ENCODE measurements around the gene OBP2B. TPM values are rescaled to one million over a fixed set of nuclear protein-coding genes. Genes with fewer than 3 reads are reported as not detected.

The OBP2B gene
- total and polyA plus RNA-seq, 2 experiments from 2014 or later: not detected

DNA sequence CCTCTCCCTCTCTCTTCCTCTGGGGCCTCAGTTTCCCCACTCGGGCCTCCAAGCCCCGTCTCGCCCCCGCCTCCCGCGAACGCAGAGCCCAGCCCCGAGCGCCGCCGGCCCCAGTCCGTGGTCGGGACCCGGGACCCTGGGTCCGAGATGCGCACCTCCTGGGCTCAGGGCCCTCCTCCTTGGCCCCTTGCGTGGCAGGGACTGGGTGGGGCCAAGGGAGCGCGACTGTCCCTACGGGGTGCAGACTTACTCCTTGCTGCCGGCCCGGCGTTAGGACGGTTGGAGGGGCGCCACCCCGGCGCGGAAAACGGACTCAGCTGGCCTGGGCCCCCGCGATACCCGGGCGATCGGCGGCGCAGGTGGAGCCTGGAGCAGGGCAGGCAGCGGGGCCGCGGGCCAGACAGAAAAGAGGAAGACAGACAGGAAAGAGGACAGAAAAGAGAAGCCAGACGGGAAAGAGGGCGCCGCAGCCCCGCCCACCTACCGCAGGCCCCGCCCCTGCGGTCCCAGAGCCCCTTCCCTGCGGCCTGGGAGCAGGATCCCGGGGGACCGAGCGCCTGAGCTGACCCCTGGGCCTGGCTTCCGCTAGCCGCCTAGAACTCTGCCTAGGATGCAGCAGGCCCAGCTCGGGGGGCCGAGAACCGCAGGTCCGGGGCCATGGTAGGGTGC is 45.4 kb downstream of the OBP2B start, which contains the start of gene GBGT1:
GBGT1 (minus strand) TSS at position 411 of the 669 bp plus-strand sequence. CDS start 1,502 bp downstream, outside the sequence.
- H3K79me2 ChIP-seq (ENCODE audit: insufficient read depth): no peaks in the 10 kb centered on the region
- in situ Hi-C loops (cut with MboI): no loop called here
- no peaks in the 10 kb centered on the region for H3K36me3 ChIP-seq (ENCODE audit: low read depth)
- H3K27ac ChIP-seq: no peak within 1 kb of the TSS
- peak within 1 kb of the TSS; percentile 97 for H2AFZ ChIP-seq
- DNase-seq: peak; percentile 53
- no peaks in the 10 kb centered on the region for H3K9me3 ChIP-seq (ENCODE audit: low read depth)
- no peak for TF ChIP-seq EZH2 (IDR thresholded peaks at IDR 0.05; ENCODE audit: insufficient read depth, poor library complexity, severe bottlenecking)
- no peak for TF ChIP-seq EZH2phosphoT487 (IDR thresholded peaks at IDR 0.05; ENCODE audit: insufficient read depth, low read depth)
- H3K27me3 ChIP-seq (replicated peaks; ENCODE audit: insufficient read depth): no peaks in the 10 kb centered on the region
- peak within 1 kb of the TSS; percentile 80 for H3K9ac ChIP-seq
- H3K4me3 ChIP-seq: peak within 1 kb of the TSS; percentile 84
- WGBS, 2 experiments (ENCODE audit: low coverage in 1 of 2, low lambda C conversion rate in 2 of 2, missing lambda C conversion rate in 2 of 2): 1 to 2% methylated on average over 35 to 42 of the region's 56 CpGs
- peak within 1 kb of the TSS; percentile 86 for H3K4me2 ChIP-seq (ENCODE audit: unreplicated experiment)
- H3F3A ChIP-seq (ENCODE audit: insufficient read depth): no peaks in the 10 kb centered on the region
- H4K20me1 ChIP-seq (ENCODE audit: insufficient read depth): no peaks in the 10 kb centered on the region
- no peaks in the 10 kb centered on the region for H3K9me2 ChIP-seq (ENCODE audit: insufficient read depth)
- H3K4me1 ChIP-seq (ENCODE audit: insufficient read depth): no peaks in the 10 kb centered on the region

DNA sequence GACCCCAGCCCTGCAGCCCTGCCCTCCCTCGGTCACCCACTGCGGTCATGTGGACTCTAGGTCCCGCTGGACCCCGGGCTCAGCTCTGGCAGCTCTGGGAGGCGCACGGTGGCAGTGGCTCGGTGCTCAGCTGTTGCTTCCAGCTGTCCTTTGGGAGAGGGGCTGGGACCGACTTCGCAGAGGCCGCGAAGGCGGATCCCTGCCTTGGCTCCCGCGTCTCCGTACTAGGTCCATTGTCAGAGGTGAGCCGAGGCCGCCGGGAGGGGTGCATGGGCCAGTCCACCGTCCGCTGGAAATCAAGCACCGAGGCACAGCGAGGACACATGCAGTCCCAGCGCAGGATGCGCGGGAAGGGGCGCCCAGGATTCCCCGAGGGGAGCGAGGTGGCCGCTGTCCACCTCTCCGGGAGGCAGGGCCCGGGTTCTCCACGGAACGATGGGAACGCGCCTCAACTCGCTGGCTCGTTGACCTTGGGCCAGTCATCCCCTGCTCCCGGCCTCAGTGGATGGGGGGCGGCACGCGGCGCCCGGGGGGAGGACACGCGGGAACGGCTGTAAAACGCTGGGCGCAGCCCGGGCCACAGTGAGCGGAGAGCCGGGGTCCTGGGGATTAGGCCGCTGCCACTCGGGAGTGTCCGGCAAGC is 46.1 kb downstream of the OBP2B start:
- 57 to 61% methylated on average over 19 to 29 of the region's 54 CpGs for WGBS, 2 experiments (ENCODE audit: low coverage in 1 of 2, low lambda C conversion rate in 2 of 2, missing lambda C conversion rate in 2 of 2)
- H3K4me3 ChIP-seq: peak overlapping the region; percentile 84
- TF ChIP-seq EZH2 (IDR thresholded peaks at IDR 0.05; ENCODE audit: insufficient read depth, poor library complexity, severe bottlenecking) (no peak), EZH2phosphoT487 (IDR thresholded peaks at IDR 0.05; ENCODE audit: insufficient read depth, low read depth) (no peak)
- peak overlapping the region; percentile 97 for H2AFZ ChIP-seq
- no peaks in the 10 kb centered on the region for H4K20me1 ChIP-seq (ENCODE audit: insufficient read depth)
- H3K79me2 ChIP-seq (ENCODE audit: insufficient read depth): no peaks in the 10 kb centered on the region
- no peaks in the 10 kb centered on the region for H3K4me1 ChIP-seq (ENCODE audit: insufficient read depth)
- no peaks in the 10 kb centered on the region for H3K9me2 ChIP-seq (ENCODE audit: insufficient read depth)
- no peaks in the 10 kb centered on the region for H3F3A ChIP-seq (ENCODE audit: insufficient read depth)
- DNase-seq: peak; percentile 24
- no peaks in the 10 kb centered on the region for H3K36me3 ChIP-seq (ENCODE audit: low read depth)
- peak overlapping the region; percentile 86 for H3K4me2 ChIP-seq (ENCODE audit: unreplicated experiment)
- H3K9ac ChIP-seq: peak overlapping the region; percentile 80
- H3K27ac ChIP-seq: no peak overlapping the region
- in situ Hi-C loops (cut with MboI): no loop called here
- no peaks in the 10 kb centered on the region for H3K27me3 ChIP-seq (replicated peaks; ENCODE audit: insufficient read depth)
- no peaks in the 10 kb centered on the region for H3K9me3 ChIP-seq (ENCODE audit: low read depth)

DNA sequence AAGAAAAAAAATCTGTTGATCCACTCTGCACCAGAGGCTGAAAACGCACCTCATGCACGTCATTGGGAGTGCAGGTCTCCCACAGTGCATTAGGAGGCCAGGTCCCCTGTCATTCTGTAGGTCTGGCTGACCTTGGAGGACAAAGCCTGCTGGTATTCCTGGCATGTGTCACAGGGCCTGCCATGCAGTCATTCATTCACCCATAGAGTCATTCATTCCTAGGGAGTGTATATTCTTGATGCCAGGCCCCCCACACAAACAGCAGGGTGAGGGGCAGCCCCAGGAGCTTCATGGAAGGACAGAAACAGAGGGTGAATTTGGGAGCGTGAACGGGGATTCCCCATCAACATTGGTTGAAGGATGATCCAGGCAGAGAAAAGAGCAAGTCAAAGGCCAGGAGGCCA is 47.5 kb downstream of the OBP2B start:
- H3K36me3 ChIP-seq (ENCODE audit: low read depth): no peaks in the 10 kb centered on the region
- no peaks in the 10 kb centered on the region for H3K4me1 ChIP-seq (ENCODE audit: insufficient read depth)
- 77 to 82% methylated on average over 4 of the region's 4 CpGs for WGBS, 2 experiments (ENCODE audit: low coverage in 1 of 2, low lambda C conversion rate in 2 of 2, missing lambda C conversion rate in 2 of 2)

DNA sequence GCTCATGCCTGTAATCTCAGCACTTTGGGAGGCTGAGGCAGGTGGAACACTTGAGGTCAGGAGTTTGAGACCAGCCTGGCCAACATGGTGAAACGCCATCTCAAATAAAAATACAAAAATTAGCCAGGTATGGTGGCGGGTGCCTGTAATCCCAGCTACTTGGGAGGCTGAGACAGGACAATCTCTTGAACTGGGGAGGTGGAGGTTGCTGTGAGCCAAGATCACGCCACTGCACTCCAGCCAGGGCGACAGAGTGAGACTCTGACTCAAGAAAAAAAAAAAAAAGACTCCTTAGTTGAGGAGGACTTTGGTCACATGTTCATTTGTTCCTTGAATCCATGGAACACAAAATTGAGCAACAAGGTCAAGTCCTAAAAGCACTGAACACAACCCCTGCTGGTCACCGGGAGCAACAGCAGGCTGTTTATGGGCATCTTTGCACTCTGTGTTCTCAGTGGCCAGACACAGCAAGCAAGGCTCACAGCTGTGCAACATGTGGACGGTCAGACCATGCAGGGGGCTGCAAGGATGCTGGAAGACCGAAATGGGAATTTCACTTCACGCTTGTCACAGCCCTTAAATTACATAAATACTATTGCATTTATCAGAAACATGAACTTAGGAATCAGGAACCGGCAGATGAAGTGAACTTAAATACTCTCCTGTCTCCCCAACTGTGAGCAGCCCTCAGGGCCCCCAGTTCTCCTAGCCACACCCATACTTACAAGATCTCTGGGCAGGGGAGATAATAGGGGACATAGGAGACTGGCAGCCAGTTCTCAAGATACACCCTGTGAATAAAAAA is 48.1 kb downstream of the OBP2B start:
- Histone ChIP-seq H2AFZ (no peak overlapping the region), H3K9ac (no peak overlapping the region), H3K27ac (no peak overlapping the region), H3K9me3 (ENCODE audit: low read depth) (no peaks in the 10 kb centered on the region), H3K4me2 (ENCODE audit: unreplicated experiment) (no peak overlapping the region), H3K36me3 (ENCODE audit: low read depth) (no peaks in the 10 kb centered on the region), H4K20me1 (ENCODE audit: insufficient read depth) (no peaks in the 10 kb centered on the region), H3K79me2 (ENCODE audit: insufficient read depth) (no peaks in the 10 kb centered on the region), H3F3A (ENCODE audit: insufficient read depth) (no peaks in the 10 kb centered on the region), H3K9me2 (ENCODE audit: insufficient read depth) (no peaks in the 10 kb centered on the region), H3K4me1 (ENCODE audit: insufficient read depth) (no peaks in the 10 kb centered on the region), H3K4me3 (no peak overlapping the region), H3K27me3 (replicated peaks; ENCODE audit: insufficient read depth) (no peaks in the 10 kb centered on the region)
- TF ChIP-seq EZH2 (IDR thresholded peaks at IDR 0.05; ENCODE audit: insufficient read depth, poor library complexity, severe bottlenecking) (no peak), EZH2phosphoT487 (IDR thresholded peaks at IDR 0.05; ENCODE audit: insufficient read depth, low read depth) (no peak)
- 46 to 52% methylated on average over 9 of the region's 9 CpGs for WGBS, 2 experiments (ENCODE audit: low coverage in 1 of 2, low lambda C conversion rate in 2 of 2, missing lambda C conversion rate in 2 of 2)
- in situ Hi-C loops (cut with MboI): no loop called here
- DNase-seq: peak; percentile 84

More for the DNA sequence above, 47.5 kb downstream of the OBP2B start:
- in situ Hi-C loops (cut with MboI): no loop called here
- H3K27ac ChIP-seq: no peak overlapping the region
- no peaks in the 10 kb centered on the region for H4K20me1 ChIP-seq (ENCODE audit: insufficient read depth)
- no peak overlapping the region for H3K4me2 ChIP-seq (ENCODE audit: unreplicated experiment)
- H3K9ac ChIP-seq: no peak overlapping the region
- no peaks in the 10 kb centered on the region for H3K9me2 ChIP-seq (ENCODE audit: insufficient read depth)
- DNase-seq: no peak
- TF ChIP-seq EZH2 (IDR thresholded peaks at IDR 0.05; ENCODE audit: insufficient read depth, poor library complexity, severe bottlenecking): no peak
- no peak for TF ChIP-seq EZH2phosphoT487 (IDR thresholded peaks at IDR 0.05; ENCODE audit: insufficient read depth, low read depth)
- H2AFZ ChIP-seq: no peak overlapping the region
- H3K4me3 ChIP-seq: no peak overlapping the region
- no peaks in the 10 kb centered on the region for H3F3A ChIP-seq (ENCODE audit: insufficient read depth)
- H3K27me3 ChIP-seq (replicated peaks; ENCODE audit: insufficient read depth): no peaks in the 10 kb centered on the region
- no peaks in the 10 kb centered on the region for H3K9me3 ChIP-seq (ENCODE audit: low read depth)
- H3K79me2 ChIP-seq (ENCODE audit: insufficient read depth): no peaks in the 10 kb centered on the region

Measured in GM23248 (cell line).